HepG2 (cell line): ENCODE results near the gene RBCK1. TPM values are rescaled to one million over a fixed set of nuclear protein-coding genes. Genes with fewer than 3 reads are reported as not detected.

Source experiments
- AGO1 ChIP-seq: fragments of 200-400 bp; formaldehyde crosslinking; IDR thresholded peaks from 2 replicates; pipeline ENCODE4 v1.6.1; 2017; ENCODE audit warnings: mild to moderate bottlenecking, low read depth, low read length, moderate library complexity; ENCODE audit not compliant: poor library complexity, severe bottlenecking
- ATF1 ChIP-seq: IDR thresholded peaks from 2 replicates; pipeline ENCODE4 v1.6.1; 2016; ENCODE audit warnings: mild to moderate bottlenecking, control low read depth
- FOXC1 ChIP-seq: sonication (generic); formaldehyde crosslinking; IDR thresholded peaks from 2 replicates; pipeline ENCODE4 v1.8.0; 2022; ENCODE audit warnings: mild to moderate bottlenecking, missing genetic modification reagents, borderline replicate concordance
- FOXP1 ChIP-seq, 2 experiments: fragments of 450-650 bp in 1 of 2; IDR thresholded peaks; 2 replicates each; pipeline ENCODE4 v1.6.1; 2017 to 2018; ENCODE audit warnings: antibody characterized with exemption in 1 of 2
- GABPB1 ChIP-seq: IDR thresholded peaks from 2 replicates; pipeline ENCODE4 v1.6.1; 2016; ENCODE audit warnings: mild to moderate bottlenecking, missing genetic modification reagents, moderate library complexity, missing compliant biosample characterization
- HNRNPLL ChIP-seq: fragments of 200-400 bp; formaldehyde crosslinking; IDR thresholded peaks from 2 replicates; pipeline ENCODE4 v1.6.1; 2017; ENCODE audit warnings: mild to moderate bottlenecking, low read depth, low read length; ENCODE audit not compliant: poor library complexity, severe bottlenecking
- KDM5A ChIP-seq: fragments of 200-600 bp; sonication (generic); IDR thresholded peaks from 2 replicates; pipeline ENCODE4 v1.7.0; 2018; ENCODE audit warnings: antibody characterized with exemption, mild to moderate bottlenecking, low read length, borderline replicate concordance
- KLF9 ChIP-seq: IDR thresholded peaks from 2 replicates; pipeline ENCODE4 v1.6.1; 2016; ENCODE audit warnings: low read depth
- MAFF ChIP-seq: IDR thresholded peaks from 2 replicates; pipeline ENCODE4 v1.6.1; 2011; ENCODE audit warnings: low read depth, low read length, improper control_type of control experiment
- MED13 ChIP-seq: sonication (generic); formaldehyde crosslinking; IDR thresholded peaks from 2 replicates; pipeline ENCODE4 v1.5.0; 2020; ENCODE audit warnings: missing genetic modification reagents
- MIXL1 ChIP-seq: IDR thresholded peaks from 2 replicates; pipeline ENCODE4 v1.6.1; 2016
- NFATC3 ChIP-seq: sonication (generic); formaldehyde crosslinking; IDR thresholded peaks from 2 replicates; pipeline ENCODE4 v1.5.1; 2020; ENCODE audit warnings: mild to moderate bottlenecking, missing genetic modification reagents
- NFE2L1 ChIP-seq: sonication (generic); formaldehyde crosslinking; IDR thresholded peaks from 2 replicates; pipeline ENCODE4 v1.4.0; 2020; ENCODE audit warnings: missing genetic modification reagents, mild to moderate bottlenecking, borderline replicate concordance
- PCBP1 ChIP-seq: fragments of 200-400 bp; formaldehyde crosslinking; IDR thresholded peaks from 2 replicates; pipeline ENCODE4 v1.6.1; 2017; ENCODE audit warnings: mild to moderate bottlenecking, low read depth, low read length, borderline replicate concordance
- POLR2A ChIP-seq, 2 experiments: IDR thresholded peaks; 2 replicates each; pipeline ENCODE4 v1.6.1; 2011; ENCODE audit warnings: low read depth in 2 of 2, low read length in 2 of 2, mild to moderate bottlenecking in 1 of 2, moderate library complexity in 1 of 2; ENCODE audit not compliant: insufficient read depth in 1 of 2
- SAFB2 ChIP-seq: sonication (generic); formaldehyde crosslinking; IDR thresholded peaks from 2 replicates; pipeline ENCODE4 v1.5.1; 2020; ENCODE audit warnings: missing genetic modification reagents, low read depth, mild to moderate bottlenecking, borderline replicate concordance
- SIN3B ChIP-seq: fragments of 150-350 bp; IDR thresholded peaks from 2 replicates; pipeline ENCODE4 v1.6.1; 2014; ENCODE audit warnings: low read length
- SKI ChIP-seq: fragments of 450-650 bp; IDR thresholded peaks from one replicate; pipeline ENCODE4 v1.6.1; 2018; ENCODE audit warnings: mild to moderate bottlenecking; ENCODE audit not compliant: partially characterized antibody
- SMYD3 ChIP-seq: sonication (generic); formaldehyde crosslinking; IDR thresholded peaks from 2 replicates; pipeline ENCODE4 v1.8.1; 2023; ENCODE audit warnings: mild to moderate bottlenecking, missing genetic modification reagents
- SNAI1 ChIP-seq: sonication (generic); formaldehyde crosslinking; IDR thresholded peaks from 2 replicates; pipeline ENCODE4 v1.5.0; 2020; ENCODE audit warnings: mild to moderate bottlenecking, missing genetic modification reagents, borderline replicate concordance
- SRY ChIP-seq: sonication (generic); formaldehyde crosslinking; IDR thresholded peaks from 2 replicates; pipeline ENCODE4 v1.8.0; 2022; ENCODE audit warnings: mild to moderate bottlenecking, missing genetic modification reagents
- TBX3 ChIP-seq: fragments of 450-650 bp; IDR thresholded peaks from 2 replicates; pipeline ENCODE4 v1.6.1; 2017; ENCODE audit warnings: antibody characterized with exemption, mild to moderate bottlenecking, inconsistent platforms, borderline replicate concordance
- TP53 ChIP-seq: sonication (generic); formaldehyde crosslinking; conservative IDR thresholded peaks from 2 replicates; pipeline ENCODE4 v1.4.0; 2020; ENCODE audit warnings: missing genetic modification reagents
- ZNF263 ChIP-seq: sonication (generic); formaldehyde crosslinking; IDR thresholded peaks from 2 replicates; pipeline ENCODE4 v1.4.0; 2020; ENCODE audit warnings: missing genetic modification reagents
- ZNF510 ChIP-seq: sonication (generic); formaldehyde crosslinking; IDR thresholded peaks from 2 replicates; pipeline ENCODE4 v1.4.0; 2020; ENCODE audit warnings: low read depth, mild to moderate bottlenecking, missing genetic modification reagents
- ZNF543 ChIP-seq: sonication (generic); formaldehyde crosslinking; IDR thresholded peaks from 2 replicates; pipeline ENCODE4 v1.4.0; 2020; ENCODE audit warnings: mild to moderate bottlenecking, missing genetic modification reagents
- ZNF605 ChIP-seq: sonication (generic); formaldehyde crosslinking; IDR thresholded peaks from 2 replicates; pipeline ENCODE4 v1.8.0; 2022; ENCODE audit warnings: mild to moderate bottlenecking, missing genetic modification reagents
- ZNF749 ChIP-seq: sonication (generic); formaldehyde crosslinking; IDR thresholded peaks from 2 replicates; pipeline ENCODE4 v1.8.0; 2022; ENCODE audit warnings: mild to moderate bottlenecking, missing genetic modification reagents, moderate library complexity, borderline replicate concordance
- ZNF792 ChIP-seq: IDR thresholded peaks from 2 replicates; pipeline ENCODE4 v1.6.1; 2016
- polyA plus RNA-seq, 8 experiments: library from polyadenylated mRNA; depleted of rRNA in 3 of 8; stranded (reverse) in 7 of 8; unstranded in 1 of 8; fragments of >200 nt; fragmentation: Illumina TruSeq in 4 of 8; extraction: Trizol in 4 of 8; gene quantifications; 2 replicates each; pipeline versions ENCODE4 v1.2.1 to v1.2.3, GENCODE V29; 2011 to 2016; ENCODE audit warnings: low read depth in 4 of 8, missing spikeins in 1 of 8, mixed read lengths in 1 of 8; ENCODE audit not compliant: insufficient read depth in 1 of 8
- total RNA-seq, 5 experiments: library from RNA; depleted of rRNA; stranded (reverse); fragments of >200 nt; fragmentation: Illumina TruSeq; extraction: Trizol; gene quantifications; 2 replicates each; pipeline ENCODE4 v1.2.3, GENCODE V29; 2016; ENCODE audit warnings: low read depth in 1 of 5
- TF ChIP-seq, protein P1 (sequence below): sonication (generic); formaldehyde crosslinking; conservative IDR thresholded peaks from 2 replicates; pipeline ENCODE4 v1.8.0; 2022; ENCODE audit warnings: low read depth, missing genetic modification reagents
- TF ChIP-seq, protein P2 (sequence below), 2 experiments: fragments of 450-650 bp in 1 of 2; sonication (generic) in 1 of 2; formaldehyde crosslinking; IDR thresholded peaks; 2 replicates each; pipeline versions ENCODE4 v1.5.0 to v1.8.0; 2020 to 2022; ENCODE audit warnings: mild to moderate bottlenecking in 1 of 2, missing genetic modification reagents in 1 of 2
- TF ChIP-seq, protein P3 (sequence below): sonication (generic); formaldehyde crosslinking; IDR thresholded peaks from 2 replicates; pipeline ENCODE4 v1.5.0; 2020; ENCODE audit warnings: missing genetic modification reagents, mild to moderate bottlenecking, borderline replicate concordance

The RBCK1 gene
- total and polyA plus RNA-seq, 2 of the 13 experiments (the other 11 are each of a cell fraction or from before 2014, with no cell fraction given): 149 to 215 TPM

DNA sequence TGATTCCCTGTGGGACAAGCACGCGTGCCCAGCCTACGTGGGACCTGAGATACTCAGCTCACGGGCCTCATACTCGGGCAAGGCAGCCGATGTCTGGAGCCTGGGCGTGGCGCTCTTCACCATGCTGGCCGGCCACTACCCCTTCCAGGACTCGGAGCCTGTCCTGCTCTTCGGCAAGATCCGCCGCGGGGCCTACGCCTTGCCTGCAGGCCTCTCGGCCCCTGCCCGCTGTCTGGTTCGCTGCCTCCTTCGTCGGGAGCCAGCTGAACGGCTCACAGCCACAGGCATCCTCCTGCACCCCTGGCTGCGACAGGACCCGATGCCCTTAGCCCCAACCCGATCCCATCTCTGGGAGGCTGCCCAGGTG is 11.9 kb upstream of the RBCK1 start (continued):
- TF ChIP-seq NFE2L1 (CRISPR knock-in tag): 0 out of 2 replicates have a peak, but pooled peaks have one; percentile 18
- TF ChIP-seq KLF9 (CRISPR knock-in tag): no peak
- TF ChIP-seq ZNF543 (CRISPR knock-in tag): 0 out of 2 replicates have a peak, but pooled peaks have one; percentile 5
- TF ChIP-seq HNRNPLL: no peak
- TF ChIP-seq, protein P1, sequence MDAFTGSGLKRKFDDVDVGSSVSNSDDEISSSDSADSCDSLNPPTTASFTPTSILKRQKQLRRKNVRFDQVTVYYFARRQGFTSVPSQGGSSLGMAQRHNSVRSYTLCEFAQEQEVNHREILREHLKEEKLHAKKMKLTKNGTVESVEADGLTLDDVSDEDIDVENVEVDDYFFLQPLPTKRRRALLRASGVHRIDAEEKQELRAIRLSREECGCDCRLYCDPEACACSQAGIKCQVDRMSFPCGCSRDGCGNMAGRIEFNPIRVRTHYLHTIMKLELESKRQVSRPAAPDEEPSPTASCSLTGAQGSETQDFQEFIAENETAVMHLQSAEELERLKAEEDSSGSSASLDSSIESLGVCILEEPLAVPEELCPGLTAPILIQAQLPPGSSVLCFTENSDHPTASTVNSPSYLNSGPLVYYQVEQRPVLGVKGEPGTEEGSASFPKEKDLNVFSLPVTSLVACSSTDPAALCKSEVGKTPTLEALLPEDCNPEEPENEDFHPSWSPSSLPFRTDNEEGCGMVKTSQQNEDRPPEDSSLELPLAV: no peak
- TF ChIP-seq GABPB1 (CRISPR knock-in tag): peak; percentile 55; the same call in 1 of the 2 replicates
- no peak for TF ChIP-seq FOXC1
- TF ChIP-seq KDM5A: no peak
- TF ChIP-seq SMYD3: no peak
- no peak for TF ChIP-seq ZNF263 (CRISPR knock-in tag)
- 0 out of 2 replicates have a peak, but pooled peaks have one; percentile 34 for TF ChIP-seq ZNF510
- no peak for TF ChIP-seq MIXL1 (CRISPR knock-in tag)
- TF ChIP-seq MED13 (CRISPR knock-in tag): no peak
- no peak; the same call in 1 of the 2 replicates for TF ChIP-seq SAFB2 (CRISPR knock-in tag)
- no peak for TF ChIP-seq ATF1
- TF ChIP-seq MAFF: no peak
- TF ChIP-seq ZNF605 (CRISPR knock-in tag): peak; percentile 64
- 0 out of 2 replicates have a peak, but pooled peaks have one; percentile 76 for TF ChIP-seq PCBP1
- TF ChIP-seq TBX3: no peak
- no peak for TF ChIP-seq SKI
- TF ChIP-seq, protein P2, sequence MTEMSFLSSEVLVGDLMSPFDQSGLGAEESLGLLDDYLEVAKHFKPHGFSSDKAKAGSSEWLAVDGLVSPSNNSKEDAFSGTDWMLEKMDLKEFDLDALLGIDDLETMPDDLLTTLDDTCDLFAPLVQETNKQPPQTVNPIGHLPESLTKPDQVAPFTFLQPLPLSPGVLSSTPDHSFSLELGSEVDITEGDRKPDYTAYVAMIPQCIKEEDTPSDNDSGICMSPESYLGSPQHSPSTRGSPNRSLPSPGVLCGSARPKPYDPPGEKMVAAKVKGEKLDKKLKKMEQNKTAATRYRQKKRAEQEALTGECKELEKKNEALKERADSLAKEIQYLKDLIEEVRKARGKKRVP (CRISPR knock-in tag; IDR thresholded peaks at IDR 0.05): no peak
- no peak for TF ChIP-seq NFATC3 (CRISPR knock-in tag)
- peak; percentile 98 for TF ChIP-seq AGO1
- TF ChIP-seq SNAI1: no peak
- TF ChIP-seq, protein P3, sequence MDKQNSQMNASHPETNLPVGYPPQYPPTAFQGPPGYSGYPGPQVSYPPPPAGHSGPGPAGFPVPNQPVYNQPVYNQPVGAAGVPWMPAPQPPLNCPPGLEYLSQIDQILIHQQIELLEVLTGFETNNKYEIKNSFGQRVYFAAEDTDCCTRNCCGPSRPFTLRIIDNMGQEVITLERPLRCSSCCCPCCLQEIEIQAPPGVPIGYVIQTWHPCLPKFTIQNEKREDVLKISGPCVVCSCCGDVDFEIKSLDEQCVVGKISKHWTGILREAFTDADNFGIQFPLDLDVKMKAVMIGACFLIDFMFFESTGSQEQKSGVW: no peak
- no peak for TF ChIP-seq ZNF792 (CRISPR knock-in tag)
- no peak for TF ChIP-seq ZNF749
- 0 out of 2 replicates have a peak, but pooled peaks have one; percentile 2 for TF ChIP-seq TP53 (CRISPR knock-in tag)
- no peak for TF ChIP-seq SIN3B
- TF ChIP-seq POLR2A (IDR thresholded peaks at IDR 0.05; ENCODE audit: insufficient read depth in 1 of 2, low read depth in 2 of 2, low read length in 2 of 2): peak in 1 of 2 experiments; percentile 52; a peak in 1 of 4 replicates
- no peak for TF ChIP-seq FOXP1 (IDR thresholded peaks at IDR 0.05)
- TF ChIP-seq FOXP1 (CRISPR knock-in tag; IDR thresholded peaks at IDR 0.05): no peak
- TF ChIP-seq SRY (CRISPR knock-in tag): no peak; the same call in 1 of the 2 replicates
